Measurements from ENCODE around the gene EXOC1.

The EXOC1 gene

GRCh38 chr4:55925241-55925640 is 71.8 kb downstream of the EXOC1 start:
- H3K27ac ChIP-seq (ENCODE audit: low read depth, low read length, poor library complexity, severe bottlenecking): no peak overlapping the region
- no peaks in the 10 kb centered on the region for H3K9me2 ChIP-seq (ENCODE audit: low read depth, low read length)
- H3K4me3 ChIP-seq (ENCODE audit: low read depth, low read length, poor library complexity, severe bottlenecking): no peak overlapping the region
- TF ChIP-seq EZH2 (IDR thresholded peaks at IDR 0.05; ENCODE audit: borderline replicate concordance, low read length): no peak
- no peak for TF ChIP-seq CTCF (IDR thresholded peaks at IDR 0.05; ENCODE audit: low read length)
- no peak overlapping the region for H3K9ac ChIP-seq (ENCODE audit: low read length)
- no peaks in the 10 kb centered on the region for H3K79me2 ChIP-seq (ENCODE audit: insufficient read depth, low read length)
- no peaks in the 10 kb centered on the region for H3K4me1 ChIP-seq (ENCODE audit: insufficient read depth, low read length, severe bottlenecking)
- H3F3A ChIP-seq (ENCODE audit: insufficient read depth, low read length): no peaks in the 10 kb centered on the region
- H3K27me3 ChIP-seq (ENCODE audit: insufficient read depth, low read length): no peaks in the 10 kb centered on the region
- H4K20me1 ChIP-seq (ENCODE audit: insufficient read depth, low read length): no peaks in the 10 kb centered on the region
- H3K4me2 ChIP-seq (ENCODE audit: low read length): no peak overlapping the region
- no peak overlapping the region for H2AFZ ChIP-seq (ENCODE audit: low read length)
- H3K36me3 ChIP-seq (ENCODE audit: insufficient read depth, low read length): no peaks in the 10 kb centered on the region
- H3K9me3 ChIP-seq (ENCODE audit: low read length): no peaks in the 10 kb centered on the region

- H3K27me3 ChIP-seq (ENCODE audit: insufficient read depth, low read length): no peaks in the 10 kb centered on the region
- H3K4me2 ChIP-seq (ENCODE audit: low read length): no peak overlapping the region
- H3K79me2 ChIP-seq (ENCODE audit: insufficient read depth, low read length): no peaks in the 10 kb centered on the region
- no peak overlapping the region for H3K27ac ChIP-seq (ENCODE audit: low read depth, low read length, poor library complexity, severe bottlenecking)
- H3K9ac ChIP-seq (ENCODE audit: low read length): no peak overlapping the region
- H4K20me1 ChIP-seq (ENCODE audit: insufficient read depth, low read length): no peaks in the 10 kb centered on the region
- no peak overlapping the region for H3K4me3 ChIP-seq (ENCODE audit: low read depth, low read length, poor library complexity, severe bottlenecking)
- H2AFZ ChIP-seq (ENCODE audit: low read length): no peak overlapping the region
- no peaks in the 10 kb centered on the region for H3F3A ChIP-seq (ENCODE audit: insufficient read depth, low read length)
- no peaks in the 10 kb centered on the region for H3K9me3 ChIP-seq (ENCODE audit: low read length)
- no peak for TF ChIP-seq CTCF (IDR thresholded peaks at IDR 0.05; ENCODE audit: low read length)
- no peak for TF ChIP-seq EZH2 (IDR thresholded peaks at IDR 0.05; ENCODE audit: borderline replicate concordance, low read length)
- no peaks in the 10 kb centered on the region for H3K9me2 ChIP-seq (ENCODE audit: low read depth, low read length)
- H3K4me1 ChIP-seq (ENCODE audit: insufficient read depth, low read length, severe bottlenecking): no peaks in the 10 kb centered on the region
- no peaks in the 10 kb centered on the region for H3K36me3 ChIP-seq (ENCODE audit: insufficient read depth, low read length)
These were observed 73.2 kb downstream of the EXOC1 start for GRCh38 chr4:55926610-55927009.

- Histone ChIP-seq H3K27ac (ENCODE audit: low read depth, low read length, poor library complexity, severe bottlenecking) (no peak overlapping the region), H3K4me1 (ENCODE audit: insufficient read depth, low read length, severe bottlenecking) (no peaks in the 10 kb centered on the region), H3K9me2 (ENCODE audit: low read depth, low read length) (no peaks in the 10 kb centered on the region), H3K27me3 (ENCODE audit: insufficient read depth, low read length) (no peaks in the 10 kb centered on the region), H3K9ac (ENCODE audit: low read length) (no peak overlapping the region), H3F3A (ENCODE audit: insufficient read depth, low read length) (no peaks in the 10 kb centered on the region), H4K20me1 (ENCODE audit: insufficient read depth, low read length) (no peaks in the 10 kb centered on the region), H3K9me3 (ENCODE audit: low read length) (no peaks in the 10 kb centered on the region), H3K4me2 (ENCODE audit: low read length) (no peak overlapping the region), H3K4me3 (ENCODE audit: low read depth, low read length, poor library complexity, severe bottlenecking) (no peak overlapping the region), H3K36me3 (ENCODE audit: insufficient read depth, low read length) (no peaks in the 10 kb centered on the region), H3K79me2 (ENCODE audit: insufficient read depth, low read length) (no peaks in the 10 kb centered on the region), H2AFZ (ENCODE audit: low read length) (no peak overlapping the region)
- TF ChIP-seq CTCF (IDR thresholded peaks at IDR 0.05; ENCODE audit: low read length) (no peak), EZH2 (IDR thresholded peaks at IDR 0.05; ENCODE audit: borderline replicate concordance, low read length) (no peak)
These were observed 74.5 kb downstream of the EXOC1 start for GRCh38 chr4:55927803-55928437.

Data from OCI-LY1 (cell line).